ENCODE data around the gene KIF13A. TPM values are rescaled to one million over a fixed set of nuclear protein-coding genes. Genes with fewer than 3 reads are reported as not detected.

KIF13A gene
- total and polyA plus RNA-seq, 9 of the 15 experiments (the other 6 are each of a cell fraction or from before 2014, with no cell fraction given) = 3.6 to 44.3 (median 29.7) TPM

DNA sequence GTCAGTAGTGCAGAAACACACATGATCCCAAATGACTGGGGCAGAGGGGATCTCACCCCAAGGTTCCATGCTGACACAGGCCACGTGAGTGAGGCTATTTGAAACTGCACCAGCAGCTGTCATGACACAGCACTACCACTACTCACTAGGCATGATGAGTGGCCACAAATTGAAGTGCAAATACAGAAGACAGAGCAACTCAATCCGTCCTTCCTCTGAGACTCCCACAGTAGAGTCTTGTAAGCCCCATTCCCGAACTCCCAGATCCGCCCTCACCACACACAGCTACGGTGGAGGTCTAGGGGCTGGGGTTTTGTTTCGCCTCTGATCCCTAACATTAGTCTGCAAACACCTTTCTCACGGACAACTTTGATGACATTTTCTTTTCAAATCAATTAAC lies 167.4 kb downstream of the KIF13A start (continued):
- 0 out of 2 replicates have a peak, but pooled peaks have one; percentile 30 for TF ChIP-seq CREB1 (IDR thresholded peaks at IDR 0.05)
- no peak; the same call in 1 of the 2 replicates for TF ChIP-seq CREB1 (CRISPR knock-in tag; IDR thresholded peaks at IDR 0.05)
- TF ChIP-seq, protein P1, sequence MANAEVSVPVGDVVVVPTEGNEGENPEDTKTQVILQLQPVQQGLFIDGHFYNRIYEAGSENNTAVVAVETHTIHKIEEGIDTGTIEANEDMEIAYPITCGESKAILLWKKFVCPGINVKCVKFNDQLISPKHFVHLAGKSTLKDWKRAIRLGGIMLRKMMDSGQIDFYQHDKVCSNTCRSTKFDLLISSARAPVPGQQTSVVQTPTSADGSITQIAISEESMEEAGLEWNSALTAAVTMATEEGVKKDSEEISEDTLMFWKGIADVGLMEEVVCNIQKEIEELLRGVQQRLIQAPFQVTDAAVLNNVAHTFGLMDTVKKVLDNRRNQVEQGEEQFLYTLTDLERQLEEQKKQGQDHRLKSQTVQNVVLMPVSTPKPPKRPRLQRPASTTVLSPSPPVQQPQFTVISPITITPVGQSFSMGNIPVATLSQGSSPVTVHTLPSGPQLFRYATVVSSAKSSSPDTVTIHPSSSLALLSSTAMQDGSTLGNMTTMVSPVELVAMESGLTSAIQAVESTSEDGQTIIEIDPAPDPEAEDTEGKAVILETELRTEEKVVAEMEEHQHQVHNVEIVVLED (CRISPR knock-in tag; IDR thresholded peaks at IDR 0.05) = no peak
- peak; percentile 47; the same call in 1 of the 2 replicates for TF ChIP-seq GATAD2B (IDR thresholded peaks at IDR 0.05; ENCODE audit: borderline replicate concordance)
- TF ChIP-seq, protein P2, sequence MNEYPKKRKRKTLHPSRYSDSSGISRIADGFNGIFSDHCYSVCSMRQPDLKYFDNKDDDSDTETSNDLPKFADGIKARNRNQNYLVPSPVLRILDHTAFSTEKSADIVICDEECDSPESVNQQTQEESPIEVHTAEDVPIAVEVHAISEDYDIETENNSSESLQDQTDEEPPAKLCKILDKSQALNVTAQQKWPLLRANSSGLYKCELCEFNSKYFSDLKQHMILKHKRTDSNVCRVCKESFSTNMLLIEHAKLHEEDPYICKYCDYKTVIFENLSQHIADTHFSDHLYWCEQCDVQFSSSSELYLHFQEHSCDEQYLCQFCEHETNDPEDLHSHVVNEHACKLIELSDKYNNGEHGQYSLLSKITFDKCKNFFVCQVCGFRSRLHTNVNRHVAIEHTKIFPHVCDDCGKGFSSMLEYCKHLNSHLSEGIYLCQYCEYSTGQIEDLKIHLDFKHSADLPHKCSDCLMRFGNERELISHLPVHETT (CRISPR knock-in tag; conservative IDR thresholded peaks at IDR 0.05 in 1 of 2, IDR thresholded peaks at IDR 0.05 in 1 of 2) = no peak
- peak; percentile 42; the same call in 1 of the 2 replicates for TF ChIP-seq MTA3 (IDR thresholded peaks at IDR 0.05; ENCODE audit: borderline replicate concordance)
- no peak for TF ChIP-seq OTX1 (CRISPR knock-in tag; IDR thresholded peaks at IDR 0.05)
- TF ChIP-seq NR1H2 (CRISPR knock-in tag; IDR thresholded peaks at IDR 0.05) = no peak
- TF ChIP-seq, protein P3, sequence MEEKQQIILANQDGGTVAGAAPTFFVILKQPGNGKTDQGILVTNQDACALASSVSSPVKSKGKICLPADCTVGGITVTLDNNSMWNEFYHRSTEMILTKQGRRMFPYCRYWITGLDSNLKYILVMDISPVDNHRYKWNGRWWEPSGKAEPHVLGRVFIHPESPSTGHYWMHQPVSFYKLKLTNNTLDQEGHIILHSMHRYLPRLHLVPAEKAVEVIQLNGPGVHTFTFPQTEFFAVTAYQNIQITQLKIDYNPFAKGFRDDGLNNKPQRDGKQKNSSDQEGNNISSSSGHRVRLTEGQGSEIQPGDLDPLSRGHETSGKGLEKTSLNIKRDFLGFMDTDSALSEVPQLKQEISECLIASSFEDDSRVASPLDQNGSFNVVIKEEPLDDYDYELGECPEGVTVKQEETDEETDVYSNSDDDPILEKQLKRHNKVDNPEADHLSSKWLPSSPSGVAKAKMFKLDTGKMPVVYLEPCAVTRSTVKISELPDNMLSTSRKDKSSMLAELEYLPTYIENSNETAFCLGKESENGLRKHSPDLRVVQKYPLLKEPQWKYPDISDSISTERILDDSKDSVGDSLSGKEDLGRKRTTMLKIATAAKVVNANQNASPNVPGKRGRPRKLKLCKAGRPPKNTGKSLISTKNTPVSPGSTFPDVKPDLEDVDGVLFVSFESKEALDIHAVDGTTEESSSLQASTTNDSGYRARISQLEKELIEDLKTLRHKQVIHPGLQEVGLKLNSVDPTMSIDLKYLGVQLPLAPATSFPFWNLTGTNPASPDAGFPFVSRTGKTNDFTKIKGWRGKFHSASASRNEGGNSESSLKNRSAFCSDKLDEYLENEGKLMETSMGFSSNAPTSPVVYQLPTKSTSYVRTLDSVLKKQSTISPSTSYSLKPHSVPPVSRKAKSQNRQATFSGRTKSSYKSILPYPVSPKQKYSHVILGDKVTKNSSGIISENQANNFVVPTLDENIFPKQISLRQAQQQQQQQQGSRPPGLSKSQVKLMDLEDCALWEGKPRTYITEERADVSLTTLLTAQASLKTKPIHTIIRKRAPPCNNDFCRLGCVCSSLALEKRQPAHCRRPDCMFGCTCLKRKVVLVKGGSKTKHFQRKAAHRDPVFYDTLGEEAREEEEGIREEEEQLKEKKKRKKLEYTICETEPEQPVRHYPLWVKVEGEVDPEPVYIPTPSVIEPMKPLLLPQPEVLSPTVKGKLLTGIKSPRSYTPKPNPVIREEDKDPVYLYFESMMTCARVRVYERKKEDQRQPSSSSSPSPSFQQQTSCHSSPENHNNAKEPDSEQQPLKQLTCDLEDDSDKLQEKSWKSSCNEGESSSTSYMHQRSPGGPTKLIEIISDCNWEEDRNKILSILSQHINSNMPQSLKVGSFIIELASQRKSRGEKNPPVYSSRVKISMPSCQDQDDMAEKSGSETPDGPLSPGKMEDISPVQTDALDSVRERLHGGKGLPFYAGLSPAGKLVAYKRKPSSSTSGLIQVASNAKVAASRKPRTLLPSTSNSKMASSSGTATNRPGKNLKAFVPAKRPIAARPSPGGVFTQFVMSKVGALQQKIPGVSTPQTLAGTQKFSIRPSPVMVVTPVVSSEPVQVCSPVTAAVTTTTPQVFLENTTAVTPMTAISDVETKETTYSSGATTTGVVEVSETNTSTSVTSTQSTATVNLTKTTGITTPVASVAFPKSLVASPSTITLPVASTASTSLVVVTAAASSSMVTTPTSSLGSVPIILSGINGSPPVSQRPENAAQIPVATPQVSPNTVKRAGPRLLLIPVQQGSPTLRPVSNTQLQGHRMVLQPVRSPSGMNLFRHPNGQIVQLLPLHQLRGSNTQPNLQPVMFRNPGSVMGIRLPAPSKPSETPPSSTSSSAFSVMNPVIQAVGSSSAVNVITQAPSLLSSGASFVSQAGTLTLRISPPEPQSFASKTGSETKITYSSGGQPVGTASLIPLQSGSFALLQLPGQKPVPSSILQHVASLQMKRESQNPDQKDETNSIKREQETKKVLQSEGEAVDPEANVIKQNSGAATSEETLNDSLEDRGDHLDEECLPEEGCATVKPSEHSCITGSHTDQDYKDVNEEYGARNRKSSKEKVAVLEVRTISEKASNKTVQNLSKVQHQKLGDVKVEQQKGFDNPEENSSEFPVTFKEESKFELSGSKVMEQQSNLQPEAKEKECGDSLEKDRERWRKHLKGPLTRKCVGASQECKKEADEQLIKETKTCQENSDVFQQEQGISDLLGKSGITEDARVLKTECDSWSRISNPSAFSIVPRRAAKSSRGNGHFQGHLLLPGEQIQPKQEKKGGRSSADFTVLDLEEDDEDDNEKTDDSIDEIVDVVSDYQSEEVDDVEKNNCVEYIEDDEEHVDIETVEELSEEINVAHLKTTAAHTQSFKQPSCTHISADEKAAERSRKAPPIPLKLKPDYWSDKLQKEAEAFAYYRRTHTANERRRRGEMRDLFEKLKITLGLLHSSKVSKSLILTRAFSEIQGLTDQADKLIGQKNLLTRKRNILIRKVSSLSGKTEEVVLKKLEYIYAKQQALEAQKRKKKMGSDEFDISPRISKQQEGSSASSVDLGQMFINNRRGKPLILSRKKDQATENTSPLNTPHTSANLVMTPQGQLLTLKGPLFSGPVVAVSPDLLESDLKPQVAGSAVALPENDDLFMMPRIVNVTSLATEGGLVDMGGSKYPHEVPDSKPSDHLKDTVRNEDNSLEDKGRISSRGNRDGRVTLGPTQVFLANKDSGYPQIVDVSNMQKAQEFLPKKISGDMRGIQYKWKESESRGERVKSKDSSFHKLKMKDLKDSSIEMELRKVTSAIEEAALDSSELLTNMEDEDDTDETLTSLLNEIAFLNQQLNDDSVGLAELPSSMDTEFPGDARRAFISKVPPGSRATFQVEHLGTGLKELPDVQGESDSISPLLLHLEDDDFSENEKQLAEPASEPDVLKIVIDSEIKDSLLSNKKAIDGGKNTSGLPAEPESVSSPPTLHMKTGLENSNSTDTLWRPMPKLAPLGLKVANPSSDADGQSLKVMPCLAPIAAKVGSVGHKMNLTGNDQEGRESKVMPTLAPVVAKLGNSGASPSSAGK (IDR thresholded peaks at IDR 0.05) = peak; percentile 85
- no peak for TF ChIP-seq KDM4B (IDR thresholded peaks at IDR 0.05; ENCODE audit: borderline replicate concordance in 2 of 2, low read depth in 1 of 2)
- no peak for TF ChIP-seq RBM25 (IDR thresholded peaks at IDR 0.05; ENCODE audit: low read depth, low read length, severe bottlenecking)
